ENCODE results near the gene CALML5. TPM values are rescaled to one million over a fixed set of nuclear protein-coding genes. Genes with fewer than 3 reads are reported as not detected.

CALML5 gene
- total RNA-seq, 1 experiment from 2014 or later, result not detected

DNA sequence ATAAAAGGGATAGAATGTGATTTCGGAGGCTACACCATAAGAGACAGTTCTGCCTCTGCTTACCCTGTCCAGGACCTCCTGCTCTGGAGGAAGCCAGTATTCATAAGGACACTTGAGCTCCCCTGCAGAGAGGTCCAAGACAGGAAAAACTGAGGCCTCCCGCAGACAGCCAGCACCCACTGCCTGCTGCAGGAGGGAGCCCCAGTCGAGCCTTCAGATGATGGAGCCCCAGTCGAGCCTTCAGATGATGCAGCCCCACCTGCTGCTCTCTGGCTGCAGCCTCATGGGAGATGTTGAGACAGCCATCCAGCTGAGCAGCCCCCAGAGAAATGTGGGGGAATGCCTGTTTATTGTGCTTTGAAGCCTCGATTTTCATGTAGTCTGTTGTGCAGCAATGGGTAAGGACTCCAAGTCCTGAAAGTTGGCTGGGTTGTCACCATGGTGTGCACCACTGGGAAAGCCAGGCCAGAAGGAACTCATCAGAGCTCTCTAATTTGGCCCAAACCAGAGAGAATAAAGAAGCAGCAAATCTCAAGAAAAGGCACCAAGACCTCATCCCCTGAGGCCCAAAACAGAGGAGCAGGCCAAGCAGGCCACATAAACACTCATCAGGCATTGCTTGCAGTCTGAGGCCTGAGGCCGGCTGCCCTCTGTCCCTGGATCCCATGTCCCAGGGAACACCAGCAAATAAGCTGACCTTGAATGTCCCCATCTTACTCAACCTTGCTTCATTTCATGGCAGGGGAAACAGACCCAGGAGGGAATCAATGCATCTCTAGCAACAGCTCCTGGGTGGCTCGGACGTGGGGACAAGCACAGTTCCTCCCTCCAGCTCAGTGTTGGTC lies 30.9 kb downstream of the CALML5 start:
- Histone ChIP-seq H3K4me3 (ENCODE audit: low read depth in 2 of 2, low read length in 2 of 2) (no peak overlapping the region), H3K4me1 (ENCODE audit: control insufficient read depth, insufficient read depth, low read length) (no peaks in the 10 kb centered on the region), H3K27ac (ENCODE audit: low read length) (no peak overlapping the region), H3K36me3 (ENCODE audit: control insufficient read depth, insufficient read depth, low read length) (no peaks in the 10 kb centered on the region), H3K9me3 (ENCODE audit: control insufficient read depth, insufficient read depth, low read depth, low read length) (no peaks in the 10 kb centered on the region), H3K27me3 (ENCODE audit: control insufficient read depth, insufficient read depth, low read length) (no peaks in the 10 kb centered on the region)
- TF ChIP-seq POLR2AphosphoS5 (IDR thresholded peaks at IDR 0.05; ENCODE audit: low read depth, low read length), result no peak
- TF ChIP-seq, protein P1, sequence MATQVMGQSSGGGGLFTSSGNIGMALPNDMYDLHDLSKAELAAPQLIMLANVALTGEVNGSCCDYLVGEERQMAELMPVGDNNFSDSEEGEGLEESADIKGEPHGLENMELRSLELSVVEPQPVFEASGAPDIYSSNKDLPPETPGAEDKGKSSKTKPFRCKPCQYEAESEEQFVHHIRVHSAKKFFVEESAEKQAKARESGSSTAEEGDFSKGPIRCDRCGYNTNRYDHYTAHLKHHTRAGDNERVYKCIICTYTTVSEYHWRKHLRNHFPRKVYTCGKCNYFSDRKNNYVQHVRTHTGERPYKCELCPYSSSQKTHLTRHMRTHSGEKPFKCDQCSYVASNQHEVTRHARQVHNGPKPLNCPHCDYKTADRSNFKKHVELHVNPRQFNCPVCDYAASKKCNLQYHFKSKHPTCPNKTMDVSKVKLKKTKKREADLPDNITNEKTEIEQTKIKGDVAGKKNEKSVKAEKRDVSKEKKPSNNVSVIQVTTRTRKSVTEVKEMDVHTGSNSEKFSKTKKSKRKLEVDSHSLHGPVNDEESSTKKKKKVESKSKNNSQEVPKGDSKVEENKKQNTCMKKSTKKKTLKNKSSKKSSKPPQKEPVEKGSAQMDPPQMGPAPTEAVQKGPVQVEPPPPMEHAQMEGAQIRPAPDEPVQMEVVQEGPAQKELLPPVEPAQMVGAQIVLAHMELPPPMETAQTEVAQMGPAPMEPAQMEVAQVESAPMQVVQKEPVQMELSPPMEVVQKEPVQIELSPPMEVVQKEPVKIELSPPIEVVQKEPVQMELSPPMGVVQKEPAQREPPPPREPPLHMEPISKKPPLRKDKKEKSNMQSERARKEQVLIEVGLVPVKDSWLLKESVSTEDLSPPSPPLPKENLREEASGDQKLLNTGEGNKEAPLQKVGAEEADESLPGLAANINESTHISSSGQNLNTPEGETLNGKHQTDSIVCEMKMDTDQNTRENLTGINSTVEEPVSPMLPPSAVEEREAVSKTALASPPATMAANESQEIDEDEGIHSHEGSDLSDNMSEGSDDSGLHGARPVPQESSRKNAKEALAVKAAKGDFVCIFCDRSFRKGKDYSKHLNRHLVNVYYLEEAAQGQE (IDR thresholded peaks at IDR 0.05; ENCODE audit: insufficient read depth in 1 of 2, low read depth in 2 of 2, low read length in 1 of 2), result no peak
- TF ChIP-seq, protein P2, sequence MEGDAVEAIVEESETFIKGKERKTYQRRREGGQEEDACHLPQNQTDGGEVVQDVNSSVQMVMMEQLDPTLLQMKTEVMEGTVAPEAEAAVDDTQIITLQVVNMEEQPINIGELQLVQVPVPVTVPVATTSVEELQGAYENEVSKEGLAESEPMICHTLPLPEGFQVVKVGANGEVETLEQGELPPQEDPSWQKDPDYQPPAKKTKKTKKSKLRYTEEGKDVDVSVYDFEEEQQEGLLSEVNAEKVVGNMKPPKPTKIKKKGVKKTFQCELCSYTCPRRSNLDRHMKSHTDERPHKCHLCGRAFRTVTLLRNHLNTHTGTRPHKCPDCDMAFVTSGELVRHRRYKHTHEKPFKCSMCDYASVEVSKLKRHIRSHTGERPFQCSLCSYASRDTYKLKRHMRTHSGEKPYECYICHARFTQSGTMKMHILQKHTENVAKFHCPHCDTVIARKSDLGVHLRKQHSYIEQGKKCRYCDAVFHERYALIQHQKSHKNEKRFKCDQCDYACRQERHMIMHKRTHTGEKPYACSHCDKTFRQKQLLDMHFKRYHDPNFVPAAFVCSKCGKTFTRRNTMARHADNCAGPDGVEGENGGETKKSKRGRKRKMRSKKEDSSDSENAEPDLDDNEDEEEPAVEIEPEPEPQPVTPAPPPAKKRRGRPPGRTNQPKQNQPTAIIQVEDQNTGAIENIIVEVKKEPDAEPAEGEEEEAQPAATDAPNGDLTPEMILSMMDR (IDR thresholded peaks at IDR 0.05), result no peak
- in situ Hi-C loops (cut with HindIII; ENCODE audit: low pct_unique_long_range_greater_than_20kb, low sequenced_read_pairs), result no loop called here
- ATAC-seq (no peak), DNase-seq (ENCODE audit: low read depth, low spot score) (no peak)
- POLR2A ChIA-PET, result no interaction called here
- no TSS peak for BruUV-seq (replicated peaks)
- CTCF ChIA-PET, result no interaction called here
- intact Hi-C loops (cut with micrococcal nuclease; ENCODE audit: unreplicated experiment), result no loop called here

GRCh38 chr10:5467634-5468255 lies 31.6 kb downstream of the CALML5 start:
- Histone ChIP-seq H3K27me3 (ENCODE audit: control insufficient read depth, insufficient read depth, low read length) (no peaks in the 10 kb centered on the region), H3K9me3 (ENCODE audit: control insufficient read depth, insufficient read depth, low read depth, low read length) (no peaks in the 10 kb centered on the region), H3K36me3 (ENCODE audit: control insufficient read depth, insufficient read depth, low read length) (no peaks in the 10 kb centered on the region), H3K4me1 (ENCODE audit: control insufficient read depth, insufficient read depth, low read length) (no peaks in the 10 kb centered on the region), H3K4me3 (ENCODE audit: low read depth in 2 of 2, low read length in 2 of 2) (no peak overlapping the region), H3K27ac (ENCODE audit: low read length) (no peak overlapping the region)
- no peak for DNase-seq (ENCODE audit: low read depth, low spot score)
- BruUV-seq (replicated peaks), result no TSS peak
- in situ Hi-C loops (cut with HindIII; ENCODE audit: low pct_unique_long_range_greater_than_20kb, low sequenced_read_pairs), result no loop called here
- TF ChIP-seq SIN3A (IDR thresholded peaks at IDR 0.05; ENCODE audit: borderline replicate concordance, insufficient read depth, low read depth, low read length) (no peak), TCF7L2 (IDR thresholded peaks at IDR 0.05; ENCODE audit: low read depth, low read length) (no peak), POLR2AphosphoS5 (IDR thresholded peaks at IDR 0.05; ENCODE audit: low read depth, low read length) (no peak)
- TF ChIP-seq, protein P2 (IDR thresholded peaks at IDR 0.05), result no peak
- TF ChIP-seq, protein P1 (IDR thresholded peaks at IDR 0.05; ENCODE audit: insufficient read depth in 1 of 2, low read depth in 2 of 2, low read length in 1 of 2), result no peak
- intact Hi-C loops (cut with micrococcal nuclease; ENCODE audit: unreplicated experiment), result no loop called here
- POLR2A ChIA-PET, result no interaction called here
- CTCF ChIA-PET, result interaction anchor here (0.6 kb wide), 1 partner anchor 168 kb away, joined by 7 read pairs; no protein-coding TSS in a partner anchor
- ATAC-seq, result no peak
